H1 (cell line): ENCODE data around the gene TMC4. TPM values are rescaled to one million over a fixed set of nuclear protein-coding genes. Genes with fewer than 3 reads are reported as not detected.

Experiments used
- CTCF ChIA-PET: fragments of 300-600 bp; sonication (Branson Sonifier 250); formaldehyde crosslinking; loops from one replicate; lab custom pipeline; 2021; ENCODE audit not compliant: partially characterized antibody; lab: Charles Lee
- POLR2A ChIA-PET: fragments of 300-600 bp; sonication (Branson Sonifier 250); formaldehyde crosslinking; loops from one replicate; lab custom pipeline; 2021; ENCODE audit warnings: inconsistent platforms; ENCODE audit not compliant: partially characterized antibody; lab: Charles Lee
- DNase-seq, 2 experiments: peaks; one replicate each; pipeline versions ENCODE4 v3.0.0 to v3.0.0-alpha.2; 2010 to 2022; ENCODE audit warnings: low spot score in 2 of 2, low read depth in 1 of 2, mixed read lengths in 1 of 2
- FAIRE-seq: peaks from 2 replicates; lab custom pipeline; 2011; peaks lifted over from hg19 to GRCh38; lab: Jason Lieb, UNC
- H2AFZ ChIP-seq: 2 replicates; pipeline ENCODE4 v1.8.1; 2012; ENCODE audit warnings: low read length, inconsistent platforms
- H2AK5ac ChIP-seq: 2 replicates; pipeline ENCODE4 v1.6.1; 2013; ENCODE audit warnings: low read depth, low read length
- H2BK120ac ChIP-seq: replicated peaks from 2 replicates; pipeline ENCODE3; 2013; ENCODE audit warnings: low read depth, low read length, inconsistent platforms
- H2BK12ac ChIP-seq: 2 replicates; pipeline ENCODE4 v1.6.1; 2013; ENCODE audit warnings: low read depth, low read length
- H2BK15ac ChIP-seq: 2 replicates; pipeline ENCODE4 v1.6.1; 2013; ENCODE audit warnings: low read length
- H2BK20ac ChIP-seq: 2 replicates; pipeline ENCODE4 v1.6.1; 2013; ENCODE audit warnings: low read length
- H2BK5ac ChIP-seq: 2 replicates; pipeline ENCODE4 v1.6.1; 2013; ENCODE audit warnings: low read depth, low read length
- H3K14ac ChIP-seq: 2 replicates; pipeline ENCODE4 v1.6.1; 2013; ENCODE audit warnings: inconsistent platforms; ENCODE audit not compliant: insufficient read length
- H3K18ac ChIP-seq: 2 replicates; pipeline ENCODE4 v1.6.1; 2013; ENCODE audit warnings: low read length; ENCODE audit errors: extremely low read depth
- H3K23ac ChIP-seq: 2 replicates; pipeline ENCODE4 v1.6.1; 2013; ENCODE audit warnings: inconsistent platforms; ENCODE audit not compliant: insufficient read length
- H3K23me2 ChIP-seq: 2 replicates; pipeline ENCODE4 v1.6.1; 2013; ENCODE audit warnings: low read depth, low read length
- H3K27ac ChIP-seq: 2 replicates; pipeline ENCODE4 v1.6.1; 2011; ENCODE audit warnings: low read depth, low read length, inconsistent platforms
- H3K27me3 ChIP-seq, 4 experiments: replicated peaks in 1 of 4; 1 replicate in 1 of 4; 2 replicates in 3 of 4; pipeline versions ENCODE4 v1.6.1 to v1.8.1; 2011 to 2013; ENCODE audit warnings: low read length in 3 of 4, mild to moderate bottlenecking in 3 of 4, inconsistent platforms in 2 of 4, mixed read lengths in 2 of 4, moderate library complexity in 1 of 4; ENCODE audit not compliant: control insufficient read depth in 3 of 4, insufficient read depth in 3 of 4; ENCODE audit errors: extremely low read depth in 1 of 4
- H3K36me3 ChIP-seq, 4 experiments: 2 replicates each; pipeline versions ENCODE4 v1.6.1 to v1.8.1; 2011 to 2013; ENCODE audit warnings: mild to moderate bottlenecking in 4 of 4, low read length in 3 of 4, moderate library complexity in 2 of 4, control low read depth in 1 of 4, inconsistent platforms in 1 of 4; ENCODE audit not compliant: insufficient read depth in 4 of 4, control insufficient read depth in 2 of 4
- H3K4ac ChIP-seq: replicated peaks from 2 replicates; pipeline ENCODE3; 2013; ENCODE audit warnings: low read length, low read depth, mixed read lengths, inconsistent platforms; ENCODE audit not compliant: insufficient read length
- H3K4me1 ChIP-seq, 4 experiments: replicated peaks in 1 of 4; 1 replicate in 1 of 4; 2 replicates in 3 of 4; pipeline versions ENCODE4 v1.6.1 to v1.8.1; 2011 to 2013; ENCODE audit warnings: low read length in 3 of 4, inconsistent platforms in 2 of 4, mixed read lengths in 1 of 4; ENCODE audit not compliant: insufficient read depth in 4 of 4, control insufficient read depth in 3 of 4
- H3K4me2 ChIP-seq, 2 experiments: 2 replicates each; pipeline versions ENCODE4 v1.6.1 to v1.8.1; 2011 to 2013; ENCODE audit warnings: low read depth in 2 of 2, low read length in 2 of 2, control low read depth in 1 of 2, inconsistent platforms in 1 of 2, mild to moderate bottlenecking in 1 of 2; ENCODE audit not compliant: insufficient read depth in 1 of 2
- H3K4me3 ChIP-seq, 4 experiments: fragments of 200-600, 300-600 bp in 1 of 4; sonication (generic), shearing (Covaris generic), sonication (Bioruptor Twin) in 1 of 4; 2 replicates each; pipeline versions ENCODE4 v1.5.1 to v1.8.1; 2011 to 2016; ENCODE audit warnings: low read length in 4 of 4, low read depth in 3 of 4, control low read depth in 2 of 4, inconsistent platforms in 2 of 4, mild to moderate bottlenecking in 2 of 4, mixed read lengths in 1 of 4, moderate library complexity in 1 of 4; ENCODE audit not compliant: insufficient read depth in 2 of 4; ENCODE audit errors: extremely low read depth in 1 of 4
- H3K56ac ChIP-seq: replicated peaks from 2 replicates; pipeline ENCODE3; 2013; ENCODE audit warnings: low read depth, mild to moderate bottlenecking, mixed read lengths, low read length, inconsistent platforms; ENCODE audit not compliant: insufficient read length
- H3K79me1 ChIP-seq: 2 replicates; pipeline ENCODE4 v1.6.1; 2013; ENCODE audit warnings: low read depth, low read length, control low read depth
- H3K79me2 ChIP-seq, 2 experiments: 2 replicates each; pipeline versions ENCODE4 v1.6.1 to v1.8.1; 2012 to 2013; ENCODE audit warnings: low read length in 2 of 2, mild to moderate bottlenecking in 2 of 2, inconsistent platforms in 1 of 2; ENCODE audit not compliant: insufficient read depth in 2 of 2, control insufficient read depth in 1 of 2
- H3K9ac ChIP-seq, 4 experiments: replicated peaks in 1 of 4; 1 replicate in 1 of 4; 2 replicates in 3 of 4; pipeline versions ENCODE4 v1.6.1 to v1.8.1; 2011 to 2013; ENCODE audit warnings: low read depth in 3 of 4, low read length in 3 of 4, control low read depth in 2 of 4, mild to moderate bottlenecking in 2 of 4, moderate library complexity in 2 of 4, inconsistent platforms in 1 of 4; ENCODE audit errors: extremely low read depth in 1 of 4
- H3K9me3 ChIP-seq, 2 experiments: 2 replicates each; pipeline versions ENCODE4 v1.6.1 to v1.8.1; 2012 to 2013; ENCODE audit warnings: mild to moderate bottlenecking in 2 of 2, moderate library complexity in 2 of 2, control low read depth in 1 of 2, inconsistent platforms in 1 of 2, low read depth in 1 of 2, low read length in 1 of 2, mixed read lengths in 1 of 2; ENCODE audit not compliant: insufficient read depth in 2 of 2
- H4K20me1 ChIP-seq, 2 experiments: replicated peaks in 1 of 2; 2 replicates each; pipeline versions ENCODE3 to v1.8.1; 2011 to 2013; ENCODE audit warnings: inconsistent platforms in 2 of 2, low read length in 2 of 2, mild to moderate bottlenecking in 1 of 2; ENCODE audit not compliant: insufficient read depth in 2 of 2, control insufficient read depth in 1 of 2
- H4K5ac ChIP-seq: 2 replicates; pipeline ENCODE4 v1.6.1; 2013; ENCODE audit warnings: low read length, low read depth, mixed read lengths, inconsistent platforms; ENCODE audit not compliant: insufficient read length
- H4K8ac ChIP-seq: 2 replicates; pipeline ENCODE4 v1.8.0; 2013; ENCODE audit warnings: mild to moderate bottlenecking, moderate library complexity, low read length, inconsistent platforms; ENCODE audit not compliant: insufficient read depth; ENCODE audit errors: extremely low read depth
- H4K91ac ChIP-seq: replicated peaks from 2 replicates; pipeline ENCODE3; 2013; ENCODE audit warnings: low read length, mixed read lengths, inconsistent platforms; ENCODE audit not compliant: insufficient read length
- BCL11A ChIP-seq, 2 experiments: IDR thresholded peaks; one replicate each; pipeline ENCODE4 v1.6.1; 2011; ENCODE audit warnings: low read depth in 2 of 2, low read length in 2 of 2, mild to moderate bottlenecking in 2 of 2
- POLR2A ChIP-seq, 2 experiments: IDR thresholded peaks; 1 replicate in 1 of 2; 2 replicates in 1 of 2; pipeline ENCODE4 v1.6.1; 2011; ENCODE audit warnings: low read depth in 2 of 2, low read length in 2 of 2, mild to moderate bottlenecking in 2 of 2; ENCODE audit errors: control extremely low read depth in 1 of 2
- POLR2AphosphoS5 ChIP-seq: IDR thresholded peaks from 2 replicates; pipeline ENCODE4 v1.6.1; 2011; ENCODE audit warnings: low read depth, low read length
- RXRA ChIP-seq: IDR thresholded peaks from 2 replicates; pipeline ENCODE4 v1.6.1; 2011; ENCODE audit warnings: low read depth, mild to moderate bottlenecking, low read length, moderate library complexity; ENCODE audit not compliant: insufficient read depth
- SIN3A ChIP-seq, 2 experiments: IDR thresholded peaks in 1 of 2; conservative IDR thresholded peaks in 1 of 2; 2 replicates each; pipeline ENCODE4 v1.6.1; 2011 to 2012; ENCODE audit warnings: low read length in 2 of 2, improper control_type of control experiment in 1 of 2, low read depth in 1 of 2, mild to moderate bottlenecking in 1 of 2
- SIRT6 ChIP-seq: IDR thresholded peaks from one replicate; pipeline ENCODE4 v1.7.1; 2012; ENCODE audit warnings: low read length, inconsistent platforms
- TAF1 ChIP-seq: IDR thresholded peaks from 2 replicates; pipeline ENCODE4 v1.6.1; 2011; ENCODE audit warnings: mild to moderate bottlenecking, low read depth, low read length
- TAF7 ChIP-seq: optimal IDR thresholded peaks from 2 replicates; pipeline ENCODE3; 2011; ENCODE audit warnings: low read depth, mild to moderate bottlenecking, inconsistent platforms, low read length, moderate library complexity, borderline replicate concordance
- WGBS, 2 experiments: shearing (Covaris generic) in 1 of 2; methylation state at CpG; one replicate each; pipeline versions ENCODE4 v1.1.6 to v1.1.7; 2013 to 2015; ENCODE audit warnings: low lambda C conversion rate in 2 of 2, mixed read lengths in 2 of 2, inconsistent platforms in 1 of 2, low coverage in 1 of 2, missing lambda C conversion rate in 1 of 2; ENCODE audit not compliant: insufficient replicate concordance in 2 of 2, insufficient coverage in 1 of 2, insufficient read length in 1 of 2; ENCODE audit errors: extremely low coverage in 1 of 2, missing lambda C conversion rate in 1 of 2; 5-methylcytosine and 5-hydroxymethylcytosine counted together
- polyA plus RNA-seq, 7 experiments: library from polyadenylated mRNA; depleted of rRNA in 3 of 7; stranded (reverse) in 5 of 7; unstranded in 2 of 7; fragments of >200 nt in 5 of 7; fragments of 200-250 nt in 2 of 7; gene quantifications; 1 replicate in 5 of 7; 2 replicates in 1 of 7; 4 replicates in 1 of 7; pipeline versions ENCODE4 v1.2.1 to v1.2.3, GENCODE V29; 2011 to 2013; ENCODE audit warnings: missing spikeins in 2 of 7, mixed read lengths in 2 of 7
- total RNA-seq: library from RNA; stranded (reverse); fragmentation: NEBNext Ultra II Directional; extraction: Animal tissue kit (Norgen Biotek cat#: 25700); gene quantifications from 2 replicates; pipeline ENCODE4 v1.2.1, GENCODE V29; 2021

TMC4 gene
- total and polyA plus RNA-seq, 2 of the 8 experiments (the other 6 are each of a cell fraction or from before 2014, with no cell fraction given) = 5.5 to 6.3 TPM

DNA sequence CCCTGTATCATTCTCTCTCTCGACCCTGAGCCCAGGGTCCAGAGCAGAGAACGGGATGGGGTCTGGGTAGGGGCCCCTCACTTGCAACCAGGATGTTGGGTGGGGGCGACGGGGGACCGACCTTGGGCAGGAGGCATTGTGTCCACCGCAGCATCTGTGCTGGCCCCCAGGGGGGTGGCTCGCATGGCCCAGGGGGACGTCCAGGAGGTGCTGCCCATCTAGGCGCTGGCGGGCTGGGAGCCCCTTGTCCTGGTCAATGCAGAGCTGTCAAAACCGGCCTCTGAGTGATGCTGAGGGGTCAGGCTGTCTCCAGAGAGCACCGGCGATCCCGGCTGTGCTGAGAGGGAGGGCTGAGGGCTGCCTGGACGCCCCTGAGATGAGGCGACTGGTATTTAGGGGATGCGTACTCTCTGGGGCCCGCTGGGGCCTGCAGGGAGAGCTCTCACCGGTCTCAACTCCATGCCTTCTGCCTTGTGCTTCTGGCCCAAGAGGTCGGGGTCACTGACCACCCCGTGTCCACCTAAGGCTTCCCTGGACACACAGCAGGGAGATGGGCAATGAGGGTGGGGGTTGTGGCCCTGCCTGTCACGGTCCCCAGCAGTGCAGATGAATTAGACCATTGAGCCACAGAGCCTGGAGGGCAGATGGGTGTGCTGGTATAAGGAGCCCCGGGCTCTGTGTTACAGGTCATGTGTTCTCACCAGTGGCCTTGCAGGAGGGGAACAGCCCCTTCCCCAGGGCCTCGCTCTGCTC is 36.3 kb upstream of the TMC4 start:
- CTCF ChIA-PET = interaction anchor here (1.0 to 1.6 kb wide), 7 partner anchors 14 to 58 kb away, joined by 3 to 6 read pairs (median 4); partner anchors contain the start of gene LILRB5
- DNase-seq (peak in 1 of 2 experiments; percentile 75), FAIRE-seq (no peak)
- Histone ChIP-seq H3K79me2 (peaks cover 3 to 27% of the 10 kb centered on the region in 2 experiments; a peak in 3 of 4 replicates), H4K5ac (no peak overlapping the region), H2BK20ac (no peak overlapping the region), H3K9ac (no peak overlapping the region), H3K9me3 (no peaks in the 10 kb centered on the region), H4K91ac (no peak overlapping the region), H3K23ac (no peak overlapping the region), H3K27me3 (no peaks in the 10 kb centered on the region), H4K20me1 (peaks cover 38% of the 10 kb centered on the region in 2 experiments), H2BK5ac (peak overlapping the region; percentile 47), H2BK15ac (no peak overlapping the region), H3K56ac (no peak overlapping the region), H3K18ac (no peak overlapping the region), H3K4me3 (no peak overlapping the region), H3K27ac (no peak overlapping the region), H3K36me3 (peaks cover 31 to 42% (median 39%) of the 10 kb centered on the region in 4 experiments), H3K23me2 (no peaks in the 10 kb centered on the region; the same call in 1 of the 2 replicates), H3K4me2 (no peak overlapping the region), H2AK5ac (no peak overlapping the region), H2BK120ac (no peak overlapping the region), H3K14ac (no peak overlapping the region), H2BK12ac (no peak overlapping the region), H2AFZ (no peak overlapping the region), H3K4me1 (peaks cover 3 to 6% (median 5%) of the 10 kb centered on the region in 4 experiments; a peak in 6 of 7 replicates), H3K4ac (no peak overlapping the region), H4K8ac (0 out of 2 replicates have a peak overlapping the region, but pooled peaks have one; percentile 69), H3K79me1 (peaks cover 15% of the 10 kb centered on the region)
- peak; percentile 16 for TF ChIP-seq SIRT6
- TF ChIP-seq POLR2A (IDR thresholded peaks at IDR 0.05; ENCODE audit: control extremely low read depth in 1 of 2, low read depth in 2 of 2, low read length in 2 of 2) = peak in 1 of 2 experiments; percentile 61; a peak in 2 of 3 replicates
- no peak for TF ChIP-seq TAF1
- TF ChIP-seq SIN3A (conservative IDR thresholded peaks at IDR 0.05 in 1 of 2, IDR thresholded peaks at IDR 0.05 in 1 of 2; ENCODE audit: low read depth in 1 of 2, low read length in 2 of 2) = 0 out of 4 replicates have a peak, but pooled peaks of 1 of the 2 experiments have one; percentile 41
- TF ChIP-seq POLR2AphosphoS5 = peak; percentile 16
- peak; percentile 22 for TF ChIP-seq TAF7
- peak in 1 of 2 experiments; percentile 4 for TF ChIP-seq BCL11A (IDR thresholded peaks at IDR 0.05; ENCODE audit: low read depth in 2 of 2, low read length in 2 of 2)
- TF ChIP-seq RXRA = no peak
- POLR2A ChIA-PET = interaction anchor here (0.8 to 23.4 kb wide), 17 partner anchors 8 to 253 kb away, joined by 3 to 909 read pairs (median 10); partner anchors contain the start of genes LILRB2, LILRB3, LILRB5 and MBOAT7
- 76% methylated on average over 23 of the region's 24 CpGs; no CpG with 5 or more reads in 1 of the 2 experiments for WGBS, 2 experiments
